NT2/D1 (cell line): Measurements from ENCODE around the gene C2CD2.

Source experiments
- SUZ12 ChIP-seq: IDR thresholded peaks from 2 replicates; pipeline ENCODE4 v1.6.1; 2011; ENCODE audit not compliant: insufficient read length, insufficient read depth; ENCODE audit errors: extremely low read depth
- YY1 ChIP-seq: IDR thresholded peaks from 2 replicates; pipeline ENCODE4 v1.6.1; 2011; ENCODE audit not compliant: insufficient read length, insufficient read depth
- ZNF274 ChIP-seq: IDR thresholded peaks from 2 replicates; pipeline ENCODE4 v1.6.1; 2011; ENCODE audit warnings: mild to moderate bottlenecking, low read depth, low read length

DNA sequence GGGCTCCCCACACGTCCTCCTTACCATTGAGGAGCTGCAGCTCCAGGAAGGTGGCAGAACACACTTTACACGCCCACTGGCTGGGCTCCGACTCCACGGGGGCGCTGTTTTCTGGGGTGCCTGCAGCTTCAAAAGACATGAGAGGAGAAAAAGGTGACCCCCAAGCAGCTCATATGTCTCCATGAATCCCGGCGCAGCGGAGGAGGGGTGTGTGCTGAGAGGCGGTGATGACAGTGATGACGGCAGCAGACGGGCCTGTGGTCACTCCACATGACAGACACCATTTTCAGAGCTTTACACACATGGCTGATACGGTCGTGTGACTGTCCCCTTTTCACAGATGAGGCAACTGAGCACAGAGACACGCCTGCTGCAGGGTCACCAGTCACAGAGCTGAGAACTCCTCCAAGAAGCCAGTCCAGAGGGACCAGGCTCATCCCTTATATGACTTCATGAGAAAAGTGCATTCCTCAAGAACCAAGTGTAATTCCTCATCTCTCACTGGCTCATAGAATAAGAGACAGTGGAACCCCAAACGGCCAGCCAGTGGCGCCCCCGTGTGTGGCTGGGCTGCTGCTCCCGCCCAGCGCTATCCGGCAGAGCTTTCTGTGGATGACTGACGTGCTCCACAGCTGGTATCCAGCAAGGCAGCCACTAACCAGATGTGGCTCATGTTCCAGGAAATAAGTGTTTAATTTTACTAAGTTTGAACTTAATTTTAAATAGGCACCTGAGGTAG, 106.6 kb downstream of the C2CD2 start:
- TF ChIP-seq YY1 (no peak), ZNF274 (no peak), SUZ12 (no peak)
